Vagina (tissue), 2 donors: ENCODE results near the gene OR6F1.

Source experiments
- CTCF ChIP-seq, 3 experiments: fragments of 450-650 bp in 2 of 3; fragments of 200-600 bp in 1 of 3; sonication (generic) in 1 of 3; IDR thresholded peaks; one replicate each; pipeline ENCODE4 v1.5.1; 2017 to 2019; ENCODE audit warnings: antibody characterized with exemption in 3 of 3, mild to moderate bottlenecking in 2 of 3, moderate library complexity in 2 of 3
- POLR2A ChIP-seq, 2 donors: fragments of 450-650 bp; IDR thresholded peaks; one replicate each; pipeline ENCODE4 v1.6.1; 2017; ENCODE audit warnings: antibody characterized with exemption in 2 of 2, mild to moderate bottlenecking in 2 of 2, moderate library complexity in 2 of 2
- POLR2AphosphoS5 ChIP-seq, 2 donors: sonication (generic); formaldehyde crosslinking; IDR thresholded peaks; one replicate each; pipeline ENCODE4 v1.9.0; 2017; ENCODE audit warnings: antibody characterized with exemption in 2 of 2, mild to moderate bottlenecking in 2 of 2, low read depth in 1 of 2; ENCODE audit not compliant: insufficient read depth in 1 of 2

GRCh38 chr1:247701338-247701737, 15.1 kb downstream of the OR6F1 start:
- TF ChIP-seq POLR2AphosphoS5 (IDR thresholded peaks at IDR 0.05; ENCODE audit: insufficient read depth in 1 of 2, low read depth in 1 of 2) (no peak), CTCF (IDR thresholded peaks at IDR 0.05) (no peak), POLR2A (IDR thresholded peaks at IDR 0.05) (no peak)
